Stimulated activated CD8-positive, alpha-beta memory T cell treated with anti-CD3 and anti-CD28 coated beads, Interleukin-15, amount 100 ng/mL, for 48 hours (primary cell): Measurements from ENCODE around the gene SLC35D1.
"Not testable (repeated sequence)": the region's sequence is repeated elsewhere in the genome, so short reads cannot be mapped to it uniquely, and the experiment has no call there.

Experiments used
- DNase-seq, 2 donors: peaks; one replicate each; pipeline ENCODE4 v3.0.0-alpha.2; 2020; ENCODE audit warnings: low read depth in 2 of 2

The SLC35D1 gene

DNA sequence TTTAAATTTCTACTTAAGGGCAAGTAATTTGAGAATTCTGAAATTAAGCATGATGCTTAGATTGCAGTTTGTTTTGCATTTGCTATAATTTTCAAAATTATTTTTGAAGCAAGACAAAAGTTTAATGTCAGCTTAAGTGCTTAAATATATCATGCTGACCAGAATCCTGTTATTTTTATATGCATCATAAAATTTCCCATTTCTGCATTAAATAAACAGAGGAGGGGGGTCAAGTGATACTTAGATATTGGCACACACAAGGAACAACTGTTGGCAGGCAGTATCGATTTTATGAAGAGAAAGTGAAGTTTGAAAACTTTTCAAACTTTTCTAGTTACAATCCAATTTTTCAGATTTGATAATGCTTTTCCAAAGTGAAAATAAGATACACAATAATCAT lies 68.1 kb downstream of the SLC35D1 start:
- no peak for DNase-seq

DNA sequence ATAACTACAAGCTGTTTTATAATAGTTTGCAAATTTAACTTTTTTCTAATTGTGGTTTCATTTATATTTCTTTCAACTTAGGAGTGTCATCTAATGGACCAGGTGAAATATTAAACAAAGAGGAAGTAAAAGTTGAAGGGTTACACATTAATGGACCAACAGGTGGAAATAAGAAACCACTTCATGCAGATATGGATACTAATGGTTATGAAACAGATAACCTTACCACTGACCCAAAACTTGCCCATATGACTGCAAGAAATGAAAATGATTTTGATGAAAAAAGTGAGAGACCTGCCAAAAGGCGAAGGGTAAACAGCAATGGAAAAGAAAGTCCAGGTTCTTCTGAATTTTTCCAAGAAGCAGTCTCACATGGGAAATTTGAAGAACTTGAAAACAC lies 69.5 kb downstream of the SLC35D1 start:
- DNase-seq = no peak

DNA sequence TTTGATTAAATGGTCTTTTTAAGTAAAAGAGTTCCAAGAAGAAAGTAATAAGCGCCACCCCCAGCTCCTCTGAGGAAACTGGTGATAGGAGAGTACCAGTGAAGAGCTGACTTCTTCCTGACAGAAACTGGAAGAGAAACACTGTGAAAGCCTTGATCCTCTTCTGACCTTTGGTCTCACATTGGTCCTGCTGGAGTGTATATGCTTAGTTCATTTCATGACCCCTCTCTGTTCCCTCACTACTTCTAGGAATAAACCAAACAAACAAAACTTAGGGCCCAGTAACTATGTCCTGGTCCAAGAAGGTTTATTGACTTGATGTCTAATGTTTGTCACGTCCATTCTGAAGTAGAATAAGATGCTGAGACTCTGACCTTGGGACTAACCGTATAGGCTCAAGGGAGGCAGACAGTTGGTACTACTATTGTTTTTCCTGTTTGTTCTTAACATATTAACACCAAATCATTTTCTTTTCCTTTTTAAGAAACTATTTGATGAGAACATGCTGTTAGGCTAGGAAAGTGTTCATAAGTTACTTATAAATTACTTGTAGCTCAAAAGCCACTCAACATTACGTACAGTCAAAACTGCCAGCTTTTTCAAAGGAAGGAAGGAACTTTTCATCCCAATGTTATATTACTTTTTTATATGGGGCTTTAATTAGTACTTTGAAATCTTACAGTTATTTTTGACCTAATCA lies 71.2 kb downstream of the SLC35D1 start:
- no peak for DNase-seq

DNA sequence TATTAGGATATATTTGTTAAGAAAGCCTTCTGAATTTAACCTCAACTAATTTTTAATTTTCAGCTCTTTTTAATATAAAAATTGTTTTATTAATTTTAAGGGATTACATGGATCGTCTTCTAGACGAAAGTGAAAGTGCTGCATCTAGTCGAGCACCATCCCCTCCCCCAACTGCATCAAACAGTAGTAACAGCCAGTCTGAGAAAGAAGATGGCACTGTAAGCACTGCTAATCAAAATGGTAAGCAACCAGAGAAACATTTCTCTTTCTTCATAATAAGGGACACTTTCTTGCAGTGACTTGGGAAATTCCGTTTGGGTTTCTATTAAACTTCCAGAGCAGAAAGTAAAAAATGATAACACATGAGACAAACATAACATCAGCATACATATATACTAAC lies 72.3 kb downstream of the SLC35D1 start:
- peak in 1 of 2 donors; percentile 5 for DNase-seq

GRCh38 chr1:66980745-66981367 lies 73.1 kb downstream of the SLC35D1 start:
- no peak for DNase-seq

GRCh38 chr1:66979621-66980020 lies 74.3 kb downstream of the SLC35D1 start:
- not testable (repeated sequence) for DNase-seq

GRCh38 chr1:66978201-66978600 lies 75.7 kb downstream of the SLC35D1 start:
- DNase-seq = no peak

GRCh38 chr1:66968574-66968973 lies 85.4 kb downstream of the SLC35D1 start:
- no peak for DNase-seq

DNA sequence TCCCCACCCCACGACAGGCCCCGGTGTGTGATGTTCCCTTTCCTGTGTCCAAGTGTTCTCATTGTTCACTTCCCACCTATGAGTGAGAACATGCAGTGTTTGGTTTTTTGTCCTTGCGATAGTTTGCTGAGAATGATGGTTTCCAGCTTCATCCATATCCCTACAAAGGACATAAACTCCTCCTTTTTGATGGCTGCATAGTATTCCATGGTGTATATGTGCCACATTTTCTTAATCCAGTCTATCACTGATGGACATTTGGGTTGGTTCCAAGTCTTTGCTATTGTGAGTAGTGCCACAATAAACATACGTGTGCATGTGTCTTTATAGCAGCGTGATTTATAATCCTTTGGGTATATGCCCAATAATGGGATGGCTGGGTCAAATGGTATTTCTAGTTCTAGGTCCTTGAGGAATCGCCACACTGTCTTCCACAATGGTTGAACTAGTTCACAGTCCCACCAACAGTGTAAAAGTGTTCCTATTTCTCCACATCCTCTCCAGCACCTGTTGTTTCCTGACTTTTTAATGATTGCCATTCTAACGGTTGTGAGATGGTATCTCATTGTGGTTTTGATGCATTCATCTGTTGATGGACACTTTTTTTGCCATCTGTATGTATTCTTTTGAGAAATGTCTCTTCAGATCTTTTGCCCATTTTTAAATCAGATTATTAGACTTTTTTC lies 87.6 kb downstream of the SLC35D1 start:
- DNase-seq = not testable (repeated sequence)

DNA sequence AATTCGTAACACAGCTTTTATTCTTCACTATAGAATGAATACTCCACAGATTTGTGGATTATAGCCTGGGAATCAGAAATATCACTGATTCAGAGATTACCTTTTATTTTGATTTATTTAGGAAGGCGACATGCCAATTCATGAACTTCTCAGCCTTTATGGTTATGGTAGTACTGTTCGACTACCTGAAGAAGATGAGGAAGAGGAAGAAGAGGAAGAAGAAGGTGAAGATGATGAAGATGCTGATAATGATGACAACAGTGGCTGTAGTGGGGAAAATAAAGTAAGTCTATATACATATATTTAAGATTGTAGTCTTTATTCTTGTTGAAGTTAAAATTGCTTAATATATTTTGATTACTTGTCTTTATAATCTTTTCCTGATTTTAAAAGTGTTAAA lies 96.0 kb downstream of the SLC35D1 start:
- DNase-seq = no peak

- no peak for DNase-seq
These were observed 99.7 kb downstream of the SLC35D1 start for GRCh38 chr1:66954208-66954607.

- DNase-seq = no peak
These were observed 102.4 kb downstream of the SLC35D1 start for GRCh38 chr1:66951513-66951912.
